ENCODE data around the gene C1orf167. TPM values are rescaled to one million over a fixed set of nuclear protein-coding genes. Genes with fewer than 3 reads are reported as not detected.

The C1orf167 gene
- total RNA-seq, 1 donor from 2014 or later: not detected

DNA sequence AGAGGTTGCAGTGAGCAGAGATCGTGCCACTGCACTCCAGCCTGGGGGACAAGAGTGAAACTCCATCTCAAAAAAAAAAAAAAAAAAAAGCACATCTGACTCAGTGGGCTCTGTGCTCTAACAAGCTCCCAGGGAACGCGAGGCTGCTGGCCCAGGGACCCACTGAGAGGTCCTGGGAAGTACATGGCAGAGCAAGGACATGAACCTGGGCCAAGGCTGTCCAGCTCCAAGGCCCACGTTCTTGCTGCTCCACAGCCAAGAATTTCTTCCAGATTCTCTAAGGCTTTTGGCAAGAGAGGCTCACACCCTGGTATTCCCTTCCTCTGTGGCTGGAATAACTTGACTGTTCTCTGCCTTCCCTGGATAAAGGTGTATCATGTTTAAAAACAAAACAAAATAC, 41.5 kb upstream of the C1orf167 start:
- H3K27ac ChIP-seq: no peak overlapping the region
- H3K27me3 ChIP-seq: no peaks in the 10 kb centered on the region
- no peak overlapping the region for H3K4me3 ChIP-seq
- H3K79me2 ChIP-seq (ENCODE audit: low read depth): no peaks in the 10 kb centered on the region
- Mint-ChIP-seq H3K27ac (no peak overlapping the region), H3K4me1 (peaks cover 14% of the 10 kb centered on the region), H3K4me3 (no peak overlapping the region), H3K36me3 (peaks cover 5% of the 10 kb centered on the region), H3K9me3 (no peaks in the 10 kb centered on the region), H3K27me3 (ENCODE audit: insufficient read depth, low read depth) (peaks cover 2% of the 10 kb centered on the region)
- no peak for TF ChIP-seq EZH2 (IDR thresholded peaks at IDR 0.05)
- no peak for TF ChIP-seq EZH2phosphoT487 (IDR thresholded peaks at IDR 0.05)
- TF ChIP-seq CTCF (IDR thresholded peaks at IDR 0.05): no peak
- no peaks in the 10 kb centered on the region for H3K9me3 ChIP-seq (ENCODE audit: low read depth)
- no peak for DNase-seq (ENCODE audit: low spot score)
- peaks cover 23% of the 10 kb centered on the region for H3F3A ChIP-seq (ENCODE audit: low read depth)
- peaks cover 20% of the 10 kb centered on the region for H4K20me1 ChIP-seq (ENCODE audit: low read depth)
- H3K9ac ChIP-seq: no peak overlapping the region
- H3K36me3 ChIP-seq: no peaks in the 10 kb centered on the region
- peaks cover 5% of the 10 kb centered on the region for H3K4me1 ChIP-seq
- H3K4me2 ChIP-seq: no peak overlapping the region
- H2AFZ ChIP-seq (replicated peaks): no peak overlapping the region

GRCh38 chr1:11721311-11721710, 40.7 kb upstream of the C1orf167 start:
- Histone ChIP-seq H3K27ac (no peak overlapping the region), H3K4me3 (no peak overlapping the region), H3K79me2 (ENCODE audit: low read depth) (no peaks in the 10 kb centered on the region), H3K9me3 (ENCODE audit: low read depth) (no peaks in the 10 kb centered on the region), H2AFZ (replicated peaks) (no peak overlapping the region), H3K27me3 (no peaks in the 10 kb centered on the region), H3K36me3 (no peaks in the 10 kb centered on the region), H3K4me2 (no peak overlapping the region), H3F3A (ENCODE audit: low read depth) (peaks cover 23% of the 10 kb centered on the region), H3K9ac (no peak overlapping the region), H3K4me1 (peaks cover 9% of the 10 kb centered on the region), H4K20me1 (ENCODE audit: low read depth) (peaks cover 20% of the 10 kb centered on the region)
- H3K9me3 Mint-ChIP-seq: no peaks in the 10 kb centered on the region
- peaks cover 6% of the 10 kb centered on the region for H3K27me3 Mint-ChIP-seq (ENCODE audit: insufficient read depth, low read depth)
- H3K4me3 Mint-ChIP-seq: no peak overlapping the region
- peaks cover 3% of the 10 kb centered on the region for H3K36me3 Mint-ChIP-seq
- peaks cover 17% of the 10 kb centered on the region for H3K4me1 Mint-ChIP-seq
- DNase-seq (ENCODE audit: low spot score): no peak
- no peak for TF ChIP-seq CTCF (IDR thresholded peaks at IDR 0.05)
- no peak overlapping the region for H3K27ac Mint-ChIP-seq

GRCh38 chr1:11722538-11722937, 39.5 kb upstream of the C1orf167 start:
- Histone ChIP-seq H3K27me3 (no peaks in the 10 kb centered on the region), H3K36me3 (no peaks in the 10 kb centered on the region)
- H3K36me3 Mint-ChIP-seq: no peaks in the 10 kb centered on the region

More at GRCh38 chr1:11722538-11722937, 39.5 kb upstream of the C1orf167 start:
- no peaks in the 10 kb centered on the region for H3K9me3 ChIP-seq (ENCODE audit: low read depth)
- Mint-ChIP-seq H3K4me3 (no peak overlapping the region), H3K9me3 (no peaks in the 10 kb centered on the region), H3K27ac (no peak overlapping the region), H3K4me1 (peaks cover 17% of the 10 kb centered on the region), H3K27me3 (ENCODE audit: insufficient read depth, low read depth) (peaks cover 8% of the 10 kb centered on the region)
- no peak overlapping the region for H3K9ac ChIP-seq
- peaks cover 20% of the 10 kb centered on the region for H4K20me1 ChIP-seq (ENCODE audit: low read depth)
- H3F3A ChIP-seq (ENCODE audit: low read depth): peaks cover 23% of the 10 kb centered on the region
- no peak overlapping the region for H3K27ac ChIP-seq
- peaks cover 9% of the 10 kb centered on the region for H3K4me1 ChIP-seq
- DNase-seq (ENCODE audit: low spot score): no peak
- H2AFZ ChIP-seq (replicated peaks): no peak overlapping the region
- TF ChIP-seq EZH2phosphoT487 (IDR thresholded peaks at IDR 0.05): no peak
- TF ChIP-seq EZH2 (IDR thresholded peaks at IDR 0.05): no peak
- no peak for TF ChIP-seq CTCF (IDR thresholded peaks at IDR 0.05)
- no peaks in the 10 kb centered on the region for H3K79me2 ChIP-seq (ENCODE audit: low read depth)
- H3K4me2 ChIP-seq: no peak overlapping the region
- no peak overlapping the region for H3K4me3 ChIP-seq
